Measurements from ENCODE around the gene CLDN9.

The CLDN9 gene

GRCh38 chr16:3059723-3060242 lies 47.1 kb downstream of the CLDN9 start:
- peaks cover 78 to 89% of the 10 kb centered on the region in 2 experiments for H3K4me1 ChIP-seq (ENCODE audit: control insufficient read depth in 1 of 2, insufficient read depth in 1 of 2, low read depth in 1 of 2, low read length in 1 of 2)
- no peak for TF ChIP-seq CTCF (IDR thresholded peaks at IDR 0.05)

GRCh38 chr16:3060339-3061127 lies 47.8 kb downstream of the CLDN9 start:
- H3K4me1 ChIP-seq (ENCODE audit: control insufficient read depth in 1 of 2, insufficient read depth in 1 of 2, low read depth in 1 of 2, low read length in 1 of 2), result peaks cover 70 to 82% of the 10 kb centered on the region in 2 experiments
- H3K36me3 ChIP-seq, result peaks cover 54% of the 10 kb centered on the region
- no peaks in the 10 kb centered on the region for H3K9me3 ChIP-seq
- H3K27ac ChIP-seq, result peak overlapping the region; percentile 94
- no peak for TF ChIP-seq CTCF (IDR thresholded peaks at IDR 0.05)
- H3K27me3 ChIP-seq, result no peaks in the 10 kb centered on the region
- H3K4me3 ChIP-seq (ENCODE audit: low read depth in 1 of 2, low read length in 1 of 2), result peak overlapping the region; percentile 98 to 99

More at GRCh38 chr16:3059723-3060242, 47.1 kb downstream of the CLDN9 start:
- peaks cover 61% of the 10 kb centered on the region for H3K36me3 ChIP-seq
- H3K27me3 ChIP-seq, result no peaks in the 10 kb centered on the region
- peak overlapping the region; percentile 98 to 99 for H3K4me3 ChIP-seq (ENCODE audit: low read depth in 1 of 2, low read length in 1 of 2)
- H3K9me3 ChIP-seq, result no peaks in the 10 kb centered on the region
- peak overlapping the region; percentile 94 for H3K27ac ChIP-seq

GRCh38 chr16:3062553-3062952 lies 49.8 kb downstream of the CLDN9 start:
- Histone ChIP-seq H3K27ac (peak overlapping the region; percentile 76), H3K27me3 (no peaks in the 10 kb centered on the region), H3K4me3 (ENCODE audit: low read depth in 1 of 2, low read length in 1 of 2) (peak overlapping the region; percentile 8 to 23), H3K36me3 (peaks cover 34% of the 10 kb centered on the region), H3K9me3 (no peaks in the 10 kb centered on the region), H3K4me1 (ENCODE audit: control insufficient read depth in 1 of 2, insufficient read depth in 1 of 2, low read depth in 1 of 2, low read length in 1 of 2) (peaks cover 50 to 62% of the 10 kb centered on the region in 2 experiments)
- TF ChIP-seq CTCF (IDR thresholded peaks at IDR 0.05), result no peak

GRCh38 chr16:3063625-3064386 lies 51.1 kb downstream of the CLDN9 start:
- Histone ChIP-seq H3K4me1 (ENCODE audit: control insufficient read depth in 1 of 2, insufficient read depth in 1 of 2, low read depth in 1 of 2, low read length in 1 of 2) (peaks cover 40 to 49% of the 10 kb centered on the region in 2 experiments), H3K27ac (no peak overlapping the region)
- no peak for TF ChIP-seq CTCF (IDR thresholded peaks at IDR 0.05)

More at GRCh38 chr16:3063625-3064386, 51.1 kb downstream of the CLDN9 start:
- Histone ChIP-seq H3K9me3 (no peaks in the 10 kb centered on the region), H3K4me3 (ENCODE audit: low read depth in 1 of 2, low read length in 1 of 2) (no peak overlapping the region), H3K36me3 (peaks cover 21% of the 10 kb centered on the region), H3K27me3 (no peaks in the 10 kb centered on the region)

All from neutrophil (primary cell).